ENCODE results near the gene RGS7. TPM values are rescaled to one million over a fixed set of nuclear protein-coding genes. Genes with fewer than 3 reads are reported as not detected.

RGS7 gene
- total and polyA plus RNA-seq, 2 donors from 2014 or later = 3.6 TPM; not detected in 1

GRCh38 chr1:241311056-241311746, 45.8 kb downstream of the RGS7 start:
- Histone ChIP-seq H3K36me3 (ENCODE audit: control insufficient read depth in 2 of 3, insufficient read depth in 3 of 3, low read length in 3 of 3) (no peaks in the 10 kb centered on the region), H3K27me3 (ENCODE audit: control insufficient read depth, insufficient read depth, low read length) (no peaks in the 10 kb centered on the region), H3K4me1 (ENCODE audit: control insufficient read depth in 2 of 3, insufficient read depth in 2 of 3, low read depth in 1 of 3, low read length in 3 of 3) (no peaks in the 10 kb centered on the region), H3K9ac (ENCODE audit: low read length in 3 of 3) (no peak overlapping the region), H3K4me3 (ENCODE audit: low read length in 3 of 3) (no peak overlapping the region), H3K9me3 (ENCODE audit: control insufficient read depth in 2 of 3, insufficient read depth in 1 of 3, low read length in 3 of 3) (peaks cover 0 to 4% (median 3%) of the 10 kb centered on the region in 3 donors), H3K27ac (ENCODE audit: low read depth in 2 of 2, low read length in 2 of 2) (no peak overlapping the region)
- intact Hi-C loops (cut with DNase I) = no loop called here
- no peak for TF ChIP-seq CTCF (IDR thresholded peaks at IDR 0.05; ENCODE audit: borderline replicate concordance, extremely low read depth, insufficient read depth)
- no peak for FAIRE-seq
- peak in 1 of 5 donors; percentile 2 for DNase-seq

- no peak overlapping the region for H3K4me3 ChIP-seq (ENCODE audit: low read length in 3 of 3)
- no peaks in the 10 kb centered on the region for H3K36me3 ChIP-seq (ENCODE audit: control insufficient read depth in 2 of 3, insufficient read depth in 3 of 3, low read length in 3 of 3)
- no peaks in the 10 kb centered on the region for H3K4me1 ChIP-seq (ENCODE audit: control insufficient read depth in 2 of 3, insufficient read depth in 2 of 3, low read depth in 1 of 3, low read length in 3 of 3)
- no peak overlapping the region for H3K27ac ChIP-seq (ENCODE audit: low read depth in 2 of 2, low read length in 2 of 2)
- H3K9me3 ChIP-seq (ENCODE audit: control insufficient read depth in 2 of 3, insufficient read depth in 1 of 3, low read length in 3 of 3) = peaks cover 0 to 5% (median 3%) of the 10 kb centered on the region in 3 donors
- DNase-seq (no peak), FAIRE-seq (no peak)
- intact Hi-C loops (cut with DNase I) = no loop called here
- no peak overlapping the region for H3K9ac ChIP-seq (ENCODE audit: low read length in 3 of 3)
- TF ChIP-seq CTCF (IDR thresholded peaks at IDR 0.05; ENCODE audit: borderline replicate concordance, extremely low read depth, insufficient read depth) = no peak
- no peaks in the 10 kb centered on the region for H3K27me3 ChIP-seq (ENCODE audit: control insufficient read depth, insufficient read depth, low read length)
Observed at GRCh38 chr1:241310451-241310850, 46.6 kb downstream of the RGS7 start.

GRCh38 chr1:241309651-241310050, 47.4 kb downstream of the RGS7 start:
- intact Hi-C loops (cut with DNase I) = no loop called here
- TF ChIP-seq CTCF (IDR thresholded peaks at IDR 0.05; ENCODE audit: borderline replicate concordance, extremely low read depth, insufficient read depth) = no peak
- Histone ChIP-seq H3K27me3 (ENCODE audit: control insufficient read depth, insufficient read depth, low read length) (no peaks in the 10 kb centered on the region), H3K4me3 (ENCODE audit: low read length in 3 of 3) (no peak overlapping the region), H3K9ac (ENCODE audit: low read length in 3 of 3) (no peak overlapping the region), H3K4me1 (ENCODE audit: control insufficient read depth in 2 of 3, insufficient read depth in 2 of 3, low read depth in 1 of 3, low read length in 3 of 3) (no peaks in the 10 kb centered on the region), H3K27ac (ENCODE audit: low read depth in 2 of 2, low read length in 2 of 2) (no peak overlapping the region), H3K9me3 (ENCODE audit: control insufficient read depth in 2 of 3, insufficient read depth in 1 of 3, low read length in 3 of 3) (peaks cover 0 to 5% (median 3%) of the 10 kb centered on the region in 3 donors), H3K36me3 (ENCODE audit: control insufficient read depth in 2 of 3, insufficient read depth in 3 of 3, low read length in 3 of 3) (no peaks in the 10 kb centered on the region)
- FAIRE-seq (no peak), DNase-seq (no peak)
